Peyer's patch (tissue), 4 donors: ENCODE measurements around the gene CNIH1. TPM values are rescaled to one million over a fixed set of nuclear protein-coding genes. Genes with fewer than 3 reads are reported as not detected.
"Not testable (repeated sequence)": the region's sequence is repeated elsewhere in the genome, so short reads cannot be mapped to it uniquely, and the experiment has no call there.

ENCODE experiments used
- DNase-seq, 3 donors: peaks; one replicate each; pipeline ENCODE4 v3.0.0-alpha.2; 2017 to 2019
- H3K27ac ChIP-seq, 4 donors: fragments of 200-600 bp; sonication (generic); one replicate each; pipeline ENCODE4 v1.5.1; 2016 to 2019
- H3K27me3 ChIP-seq, 2 donors: fragments of 200-600 bp; sonication (generic); one replicate each; pipeline ENCODE4 v1.5.1; 2019
- H3K36me3 ChIP-seq, 3 donors: fragments of 200-600 bp; sonication (generic); one replicate each; pipeline ENCODE4 v1.5.1; 2016 to 2019
- H3K4me1 ChIP-seq, 4 donors: fragments of 200-600 bp; sonication (generic); one replicate each; pipeline ENCODE4 v1.5.1; 2016 to 2019
- H3K4me3 ChIP-seq, 4 donors: fragments of 200-600 bp; sonication (generic); 1 replicate in 3 of 4; 2 replicates in 1 of 4; pipeline ENCODE4 v1.5.1; 2016 to 2019; ENCODE audit warnings: mild to moderate bottlenecking in 1 of 4
- H3K9me3 ChIP-seq, 4 donors: fragments of 200-600 bp; sonication (generic); one replicate each; pipeline ENCODE4 v1.5.1; 2016 to 2019; ENCODE audit warnings: mild to moderate bottlenecking in 1 of 4
- POLR2A ChIP-seq, 2 donors: fragments of 450-650 bp; IDR thresholded peaks; one replicate each; pipeline ENCODE4 v1.5.1; 2017; ENCODE audit warnings: antibody characterized with exemption in 2 of 2, mild to moderate bottlenecking in 2 of 2, moderate library complexity in 2 of 2
- total RNA-seq, 4 donors: library from RNA; depleted of rRNA; stranded (reverse); fragments of >200 nt; gene quantifications; one replicate each; pipeline ENCODE4 v1.1.0, GENCODE V29; 2016
- TF ChIP-seq, protein P1 (sequence below), 6 experiments: fragments of 450-650 bp in 4 of 6; fragments of 200-600 bp in 2 of 6; sonication (generic) in 1 of 6; IDR thresholded peaks; one replicate each; pipeline ENCODE4 v1.5.1; 2017 to 2019; ENCODE audit warnings: antibody characterized with exemption in 6 of 6, mild to moderate bottlenecking in 3 of 6, moderate library complexity in 1 of 6

CNIH1 gene
- total RNA-seq, 4 donors from 2014 or later: 61.1 to 130 (median 121) TPM

DNA sequence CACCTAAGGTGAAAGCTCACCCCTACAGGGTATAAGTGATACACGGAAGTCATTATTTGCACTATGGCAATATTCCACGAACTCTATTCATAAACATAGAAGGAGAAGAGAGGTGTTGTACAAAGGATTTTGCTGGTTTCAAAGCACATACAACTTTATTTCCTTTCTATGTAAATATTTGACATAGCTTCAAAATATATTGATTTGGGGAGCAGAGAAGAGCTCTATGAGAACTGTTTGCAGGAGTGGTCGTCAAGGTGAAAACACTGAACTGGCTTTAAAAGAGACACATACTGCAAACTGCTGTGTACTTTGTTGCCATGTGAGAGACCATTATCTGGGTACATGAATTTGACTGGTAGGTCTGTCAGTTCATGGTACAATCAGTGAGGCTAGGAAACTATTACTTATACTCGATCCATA, 16.7 kb downstream of the CNIH1 start:
- no peak for TF ChIP-seq POLR2A (IDR thresholded peaks at IDR 0.05)
- TF ChIP-seq, protein P1, sequence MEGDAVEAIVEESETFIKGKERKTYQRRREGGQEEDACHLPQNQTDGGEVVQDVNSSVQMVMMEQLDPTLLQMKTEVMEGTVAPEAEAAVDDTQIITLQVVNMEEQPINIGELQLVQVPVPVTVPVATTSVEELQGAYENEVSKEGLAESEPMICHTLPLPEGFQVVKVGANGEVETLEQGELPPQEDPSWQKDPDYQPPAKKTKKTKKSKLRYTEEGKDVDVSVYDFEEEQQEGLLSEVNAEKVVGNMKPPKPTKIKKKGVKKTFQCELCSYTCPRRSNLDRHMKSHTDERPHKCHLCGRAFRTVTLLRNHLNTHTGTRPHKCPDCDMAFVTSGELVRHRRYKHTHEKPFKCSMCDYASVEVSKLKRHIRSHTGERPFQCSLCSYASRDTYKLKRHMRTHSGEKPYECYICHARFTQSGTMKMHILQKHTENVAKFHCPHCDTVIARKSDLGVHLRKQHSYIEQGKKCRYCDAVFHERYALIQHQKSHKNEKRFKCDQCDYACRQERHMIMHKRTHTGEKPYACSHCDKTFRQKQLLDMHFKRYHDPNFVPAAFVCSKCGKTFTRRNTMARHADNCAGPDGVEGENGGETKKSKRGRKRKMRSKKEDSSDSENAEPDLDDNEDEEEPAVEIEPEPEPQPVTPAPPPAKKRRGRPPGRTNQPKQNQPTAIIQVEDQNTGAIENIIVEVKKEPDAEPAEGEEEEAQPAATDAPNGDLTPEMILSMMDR (IDR thresholded peaks at IDR 0.05): no peak

DNA sequence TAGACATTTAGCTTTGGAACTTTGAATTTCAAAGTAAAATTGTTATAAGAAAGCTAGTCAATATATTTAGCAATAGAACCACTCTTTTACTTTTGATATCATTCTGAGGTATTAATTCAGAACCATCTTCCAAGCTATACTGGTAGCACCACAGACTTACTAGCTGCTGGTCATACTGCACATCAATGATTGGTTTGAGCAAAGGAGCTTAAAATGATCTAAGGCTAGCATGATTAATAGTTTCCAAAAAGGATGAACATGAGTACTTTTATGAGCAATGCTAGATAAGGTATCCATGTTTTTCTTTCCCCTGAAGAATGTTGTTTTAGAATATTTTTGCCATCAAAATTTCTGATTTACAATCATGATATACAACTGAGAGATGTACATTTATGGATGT, 17.2 kb downstream of the CNIH1 start:
- H3K27ac ChIP-seq: no peak overlapping the region
- H3K9me3 ChIP-seq: no peaks in the 10 kb centered on the region
- DNase-seq: no peak
- peaks cover 0 to 32% (median 0%) of the 10 kb centered on the region in 3 donors for H3K36me3 ChIP-seq
- TF ChIP-seq POLR2A (IDR thresholded peaks at IDR 0.05): no peak
- TF ChIP-seq, protein P1 (IDR thresholded peaks at IDR 0.05): no peak
- H3K4me1 ChIP-seq: no peaks in the 10 kb centered on the region
- no peak overlapping the region for H3K4me3 ChIP-seq
- H3K27me3 ChIP-seq: no peaks in the 10 kb centered on the region

More for the DNA sequence above, 16.7 kb downstream of the CNIH1 start:
- DNase-seq: no peak
- Histone ChIP-seq H3K4me1 (no peaks in the 10 kb centered on the region), H3K27me3 (no peaks in the 10 kb centered on the region), H3K36me3 (peaks cover 0 to 37% (median 0%) of the 10 kb centered on the region in 3 donors), H3K9me3 (no peaks in the 10 kb centered on the region), H3K27ac (no peak overlapping the region), H3K4me3 (no peak overlapping the region)

DNA sequence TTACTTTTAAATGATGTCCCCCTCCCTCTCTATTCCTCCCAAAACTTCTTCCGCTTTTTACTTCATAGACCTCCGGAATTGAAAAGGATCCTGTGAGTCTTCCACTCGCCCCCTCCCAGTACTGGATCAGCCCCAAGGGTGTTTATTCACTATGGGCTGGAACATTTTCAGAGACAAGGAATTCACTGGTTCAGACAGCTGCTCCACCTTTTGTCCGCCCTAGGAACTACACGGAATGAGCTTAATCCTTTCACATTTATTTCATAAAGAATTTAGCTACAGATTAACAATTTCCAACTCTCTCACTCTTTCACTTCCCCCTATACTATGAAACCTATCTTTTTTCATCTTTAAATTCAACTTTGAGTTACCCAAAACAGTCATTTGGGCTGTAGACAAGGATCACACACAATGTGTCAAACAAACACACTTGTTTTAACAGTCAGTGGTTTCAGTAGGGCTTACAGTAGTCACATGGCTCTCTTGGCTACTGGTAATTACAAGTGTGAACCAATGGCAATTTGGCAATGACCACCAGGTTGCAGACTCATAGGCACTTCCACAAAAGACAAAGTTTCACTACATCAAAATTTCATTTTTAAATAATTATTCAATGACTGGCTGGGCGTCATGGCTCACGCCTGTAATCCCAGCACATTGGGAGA, 20.6 kb downstream of the CNIH1 start:
- no peaks in the 10 kb centered on the region for H3K9me3 ChIP-seq
- H3K4me1 ChIP-seq: no peaks in the 10 kb centered on the region
- TF ChIP-seq, protein P1 (IDR thresholded peaks at IDR 0.05): peak in 4 of 6 experiments; percentile 42 to 71 (median 66)
- TF ChIP-seq POLR2A (IDR thresholded peaks at IDR 0.05): no peak
- no peaks in the 10 kb centered on the region for H3K27me3 ChIP-seq
- no peak overlapping the region for H3K27ac ChIP-seq
- no peak overlapping the region for H3K4me3 ChIP-seq
- H3K36me3 ChIP-seq: no peaks in the 10 kb centered on the region
- peak in 1 of 3 donors; percentile 75 for DNase-seq

DNA sequence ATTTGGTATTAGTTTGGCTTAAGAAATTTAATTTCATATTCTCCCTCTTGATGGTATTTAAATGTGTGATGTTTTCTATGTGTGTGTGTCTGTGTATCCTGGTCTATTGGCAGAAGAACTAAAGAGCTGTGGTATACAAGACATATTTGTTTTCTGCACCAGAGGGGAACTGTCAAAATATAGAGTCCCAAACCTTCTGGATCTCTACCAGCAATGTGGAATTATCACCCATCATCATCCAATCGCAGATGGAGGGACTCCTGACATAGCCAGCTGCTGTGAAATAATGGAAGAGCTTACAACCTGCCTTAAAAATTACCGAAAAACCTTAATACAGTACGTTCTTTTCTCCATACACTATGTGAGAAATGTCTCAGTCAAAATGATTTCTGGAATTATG, 29.8 kb downstream of the CNIH1 start:
- TF ChIP-seq, protein P1 (IDR thresholded peaks at IDR 0.05): no peak
- TF ChIP-seq POLR2A (IDR thresholded peaks at IDR 0.05): no peak
- H3K9me3 ChIP-seq: no peaks in the 10 kb centered on the region
- H3K4me3 ChIP-seq: no peak overlapping the region
- H3K36me3 ChIP-seq: no peaks in the 10 kb centered on the region
- DNase-seq: no peak
- H3K4me1 ChIP-seq: no peaks in the 10 kb centered on the region
- no peak overlapping the region for H3K27ac ChIP-seq
- H3K27me3 ChIP-seq: no peaks in the 10 kb centered on the region

DNA sequence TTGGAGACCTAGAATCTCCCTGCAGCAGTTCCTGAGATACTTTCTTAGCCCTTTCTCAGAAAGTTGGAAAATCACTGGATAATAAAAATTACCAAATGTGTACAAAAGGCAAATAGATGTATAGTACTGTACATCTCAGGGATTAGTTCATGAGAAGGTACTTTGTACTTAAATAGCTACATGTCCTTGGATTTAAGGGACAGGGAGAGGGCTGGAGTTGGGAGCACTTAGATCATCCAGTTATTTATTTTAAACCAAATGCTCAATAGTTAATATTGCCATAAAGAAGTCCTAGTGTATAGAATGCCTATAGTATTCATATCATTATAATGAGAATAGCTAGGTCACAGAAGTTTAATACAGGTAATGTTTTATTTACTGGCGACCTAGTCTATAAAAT, 31.0 kb downstream of the CNIH1 start:
- H3K4me3 ChIP-seq: no peak overlapping the region
- H3K4me1 ChIP-seq: no peaks in the 10 kb centered on the region
- TF ChIP-seq, protein P1 (IDR thresholded peaks at IDR 0.05): no peak
- TF ChIP-seq POLR2A (IDR thresholded peaks at IDR 0.05): no peak
- H3K9me3 ChIP-seq: no peaks in the 10 kb centered on the region
- no peaks in the 10 kb centered on the region for H3K27me3 ChIP-seq
- H3K27ac ChIP-seq: no peak overlapping the region
- H3K36me3 ChIP-seq: no peaks in the 10 kb centered on the region
- no peak for DNase-seq

DNA sequence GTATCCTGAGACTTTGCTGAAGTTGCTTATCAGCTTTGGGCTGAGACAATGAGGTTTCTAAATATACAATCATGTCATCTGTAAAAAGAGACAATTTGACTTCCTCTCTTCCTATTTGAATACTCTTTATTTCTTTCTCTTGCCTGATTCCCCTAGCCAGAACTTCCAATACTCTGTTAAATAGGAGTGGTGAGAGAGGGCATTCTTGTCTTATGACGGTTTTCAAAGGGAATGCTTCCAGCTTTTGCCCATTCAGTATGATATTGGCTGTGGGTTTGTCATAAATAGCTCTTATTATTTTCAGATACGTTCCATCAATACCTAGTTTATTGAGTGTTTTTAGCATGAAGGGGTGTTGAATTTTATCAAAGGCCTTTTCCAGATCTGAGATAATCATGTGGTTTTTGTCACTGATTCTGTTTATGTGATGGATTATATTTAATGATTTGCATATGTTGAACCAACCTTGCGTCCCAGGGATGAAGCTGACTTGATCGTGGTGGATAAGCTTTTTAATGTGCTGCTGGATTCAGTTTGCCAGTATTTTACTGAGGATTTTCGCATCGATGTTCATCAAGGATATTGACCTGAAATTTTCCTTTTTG, 37.7 kb downstream of the CNIH1 start:
- not testable (repeated sequence) for DNase-seq, H3K27ac ChIP-seq, H3K4me3 ChIP-seq, H3K36me3 ChIP-seq, H3K27me3 ChIP-seq, H3K4me1 ChIP-seq, H3K9me3 ChIP-seq
